Erythroblast (primary cell): Measurements from ENCODE around the gene ZMYND8.

Experiments used
- DNase-seq, 2 experiments: peaks; one replicate each; lab custom pipeline; 2025; lab: John Stamatoyannopoulos, UW
- GATA1 ChIP-seq: IDR thresholded peaks from 2 replicates; pipeline ENCODE4 v1.6.1; 2011; ENCODE audit warnings: low read depth, mild to moderate bottlenecking, control low read depth, low read length, moderate library complexity
- POLR2A ChIP-seq: IDR thresholded peaks from 2 replicates; pipeline ENCODE4 v1.6.1; 2011; ENCODE audit warnings: mild to moderate bottlenecking, low read length

Gene ZMYND8

GRCh38 chr20:47238780-47239718, 117.5 kb downstream of the ZMYND8 start:
- DNase-seq: no peak
- TF ChIP-seq GATA1 (no peak), POLR2A (no peak)

- no peak for DNase-seq
- no peak for TF ChIP-seq GATA1
- no peak for TF ChIP-seq POLR2A
These were observed 118.8 kb downstream of the ZMYND8 start for GRCh38 chr20:47237715-47238114.

- TF ChIP-seq GATA1 (no peak), POLR2A (no peak)
- DNase-seq: no peak
These were observed 119.9 kb downstream of the ZMYND8 start for GRCh38 chr20:47236639-47236900.

GRCh38 chr20:47235853-47236638, 120.5 kb downstream of the ZMYND8 start:
- TF ChIP-seq GATA1: no peak
- TF ChIP-seq POLR2A: no peak
- no peak for DNase-seq

GRCh38 chr20:47235111-47235510, 121.4 kb downstream of the ZMYND8 start:
- no peak for TF ChIP-seq GATA1
- no peak for TF ChIP-seq POLR2A
- no peak for DNase-seq

- no peak for DNase-seq
- TF ChIP-seq GATA1 (no peak), POLR2A (no peak)
These were observed 122.9 kb downstream of the ZMYND8 start for GRCh38 chr20:47233333-47234188.

GRCh38 chr20:47232518-47232917, 124.0 kb downstream of the ZMYND8 start:
- TF ChIP-seq POLR2A (no peak), GATA1 (no peak)
- DNase-seq: no peak

- no peak for TF ChIP-seq GATA1
- no peak for TF ChIP-seq POLR2A
- DNase-seq: no peak
These were observed 125.0 kb downstream of the ZMYND8 start for GRCh38 chr20:47231382-47232039.

- no peak for DNase-seq
- TF ChIP-seq POLR2A: no peak
- no peak for TF ChIP-seq GATA1
These were observed 125.7 kb downstream of the ZMYND8 start for GRCh38 chr20:47230811-47231256.

GRCh38 chr20:47228654-47229053, 127.8 kb downstream of the ZMYND8 start:
- no peak for DNase-seq
- TF ChIP-seq POLR2A (no peak), GATA1 (no peak)

GRCh38 chr20:47227576-47227975, 128.9 kb downstream of the ZMYND8 start:
- no peak for DNase-seq
- TF ChIP-seq POLR2A: no peak
- no peak for TF ChIP-seq GATA1

GRCh38 chr20:47227119-47227518, 129.4 kb downstream of the ZMYND8 start:
- TF ChIP-seq POLR2A (no peak), GATA1 (no peak)
- DNase-seq: no peak

GRCh38 chr20:47225458-47225857, 131.0 kb downstream of the ZMYND8 start:
- no peak for TF ChIP-seq POLR2A
- TF ChIP-seq GATA1: no peak
- DNase-seq: no peak

GRCh38 chr20:47224857-47225256, 131.6 kb downstream of the ZMYND8 start:
- no peak for TF ChIP-seq GATA1
- no peak for TF ChIP-seq POLR2A
- no peak for DNase-seq
